Measurements from ENCODE around the gene KRT13.
A peak's percentile ranks its signal among the peaks of the same experiment; 100 is the strongest.

Gene KRT13

DNA sequence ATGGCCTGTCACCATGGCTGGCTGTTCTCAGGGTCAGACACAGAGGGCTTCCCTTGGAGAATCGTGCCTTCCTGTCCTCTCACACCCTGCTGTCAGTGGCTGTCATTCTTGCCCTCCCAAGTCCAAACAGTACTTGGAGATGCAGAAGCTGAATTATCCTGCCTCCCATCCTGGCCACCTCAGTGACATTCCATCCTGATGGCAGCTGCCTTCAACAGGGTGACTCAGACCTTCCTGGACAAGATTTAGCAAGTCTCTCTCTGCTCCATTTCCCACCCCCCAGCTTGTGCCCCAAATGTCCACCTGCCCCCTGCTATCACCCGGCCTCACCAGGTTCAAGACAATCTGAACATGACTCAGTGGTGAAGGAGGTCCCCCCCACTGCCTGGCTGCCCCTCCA is 10.9 kb downstream of the KRT13 start:
- no peak for DNase-seq (ENCODE audit: low read depth, low spot score)

- DNase-seq (ENCODE audit: low read depth, low spot score) = peak; percentile 62
Measured at GRCh38 chr17:41492771-41493170, 12.6 kb downstream of the KRT13 start.

- DNase-seq (ENCODE audit: low read depth, low spot score) = peak; percentile 32
Measured at GRCh38 chr17:41492351-41492750, 13.1 kb downstream of the KRT13 start.

DNA sequence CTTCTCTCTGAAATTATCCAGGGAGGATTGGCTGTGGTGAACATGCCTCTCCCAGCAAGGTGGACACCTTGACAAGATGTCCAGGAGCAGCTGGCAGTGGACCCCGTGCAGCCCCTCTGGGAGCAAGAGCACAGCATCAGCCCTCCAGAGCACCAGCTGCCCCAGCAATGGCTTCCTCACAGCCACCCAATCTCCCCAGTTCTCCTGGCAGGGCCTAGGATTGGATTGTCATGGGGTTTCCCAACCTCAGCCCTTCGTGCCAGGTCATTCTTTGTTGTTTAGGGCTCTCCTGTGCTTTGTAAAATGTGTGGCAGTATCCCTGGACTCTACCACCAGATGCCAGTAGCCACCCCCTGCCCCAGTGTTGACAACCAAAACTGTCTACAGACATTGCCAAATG is 13.9 kb downstream of the KRT13 start:
- no peak for DNase-seq (ENCODE audit: low read depth, low spot score)

- DNase-seq (ENCODE audit: low read depth, low spot score) = no peak
Measured at GRCh38 chr17:41490000-41490990, 15.1 kb downstream of the KRT13 start.

DNA sequence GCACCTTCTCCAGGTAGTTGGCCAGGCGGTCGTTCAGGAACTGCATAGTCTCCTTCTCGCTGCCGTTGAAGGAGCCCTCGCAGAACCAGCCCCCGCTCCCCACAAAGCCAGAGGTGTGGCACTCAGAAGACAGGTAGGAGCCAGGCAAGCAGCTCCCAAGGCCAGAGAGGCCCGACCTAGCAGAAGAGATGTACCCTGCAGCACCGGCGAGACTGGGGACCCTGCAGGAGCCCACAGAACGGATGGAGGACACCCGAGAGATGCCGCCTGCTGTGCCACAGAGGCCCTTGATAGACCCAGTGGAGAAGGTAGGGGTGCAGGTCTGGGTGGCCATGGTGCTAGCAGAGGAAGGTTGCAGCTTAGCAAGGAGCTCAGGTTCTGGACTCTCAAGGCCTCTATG is 15.9 kb downstream of the KRT13 start, which contains the start of gene KRT36:
Gene KRT36, minus strand, starts transcription at position 380 of the 400 bp plus-strand sequence. Its CDS starts 46 bp downstream, at position 334.
- no peak for DNase-seq (ENCODE audit: low read depth, low spot score)

- no peak for DNase-seq (ENCODE audit: low read depth, low spot score)
Measured at GRCh38 chr17:41486809-41487530, 18.4 kb downstream of the KRT13 start.

- DNase-seq (ENCODE audit: low read depth, low spot score) = no peak
Measured at GRCh38 chr17:41486316-41486715, 19.1 kb downstream of the KRT13 start.

GRCh38 chr17:41484920-41485904 is 20.2 kb downstream of the KRT13 start:
- DNase-seq (ENCODE audit: low read depth, low spot score) = no peak

GRCh38 chr17:41483991-41484826 is 21.2 kb downstream of the KRT13 start:
- no peak for DNase-seq (ENCODE audit: low read depth, low spot score)

DNA sequence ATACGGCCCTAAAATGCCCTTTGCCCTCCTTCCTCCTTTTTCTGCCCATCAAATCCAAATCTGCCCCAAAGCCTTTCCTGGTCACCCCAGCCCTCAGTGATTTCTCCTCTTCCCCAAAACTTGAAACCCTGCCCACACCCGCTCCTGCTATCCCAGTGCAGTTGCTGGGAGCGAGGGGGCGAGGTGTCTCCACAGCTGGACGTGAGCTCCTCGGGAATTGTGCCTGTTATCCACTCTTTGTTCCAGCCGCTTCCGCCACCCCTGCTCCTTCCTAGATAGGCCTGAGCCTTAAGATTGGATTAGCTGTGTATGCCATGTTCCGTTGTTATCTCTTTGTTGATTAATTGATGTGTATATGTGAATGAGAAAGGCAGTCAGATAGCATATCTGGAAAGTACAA is 21.9 kb downstream of the KRT13 start:
- no peak for DNase-seq (ENCODE audit: low read depth, low spot score)

DNA sequence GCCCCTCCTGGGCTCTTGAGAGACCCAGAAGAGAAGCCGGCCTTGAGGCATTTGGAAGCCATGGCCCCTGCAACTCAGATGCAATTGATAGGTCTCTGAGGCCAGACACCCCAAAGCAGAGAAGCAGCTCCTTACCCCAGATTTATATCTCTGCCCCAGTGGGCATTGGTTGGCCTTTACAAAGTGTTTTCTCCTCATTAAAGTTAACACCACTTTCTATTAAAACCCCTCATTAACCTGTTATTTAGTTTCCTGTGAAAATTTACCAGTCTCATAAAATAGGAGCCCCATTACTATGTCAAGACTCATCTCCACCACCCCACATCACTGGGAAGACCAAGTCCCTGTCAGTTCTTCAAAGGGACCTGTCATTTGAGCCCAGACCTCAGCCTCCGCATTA is 24.4 kb downstream of the KRT13 start, which contains the start of gene KRT35:
Gene KRT35, minus strand, starts transcription at position 116 of the 400 bp plus-strand sequence. Its CDS starts 54 bp downstream, at position 62.
- DNase-seq (ENCODE audit: low read depth, low spot score) = no peak

- no peak for DNase-seq (ENCODE audit: low read depth, low spot score)
Measured at GRCh38 chr17:41480581-41480980, 24.8 kb downstream of the KRT13 start.

GRCh38 chr17:41480136-41480535 is 25.3 kb downstream of the KRT13 start:
- no peak for DNase-seq (ENCODE audit: low read depth, low spot score)

- DNase-seq (ENCODE audit: low read depth, low spot score) = no peak
Measured at GRCh38 chr17:41478237-41478636, 27.2 kb downstream of the KRT13 start.

- no peak for DNase-seq (ENCODE audit: low read depth, low spot score)
Measured at GRCh38 chr17:41476866-41477815, 28.3 kb downstream of the KRT13 start.

- no peak for DNase-seq (ENCODE audit: low read depth, low spot score)
Measured at GRCh38 chr17:41475421-41475820, 30.0 kb downstream of the KRT13 start.

DNA sequence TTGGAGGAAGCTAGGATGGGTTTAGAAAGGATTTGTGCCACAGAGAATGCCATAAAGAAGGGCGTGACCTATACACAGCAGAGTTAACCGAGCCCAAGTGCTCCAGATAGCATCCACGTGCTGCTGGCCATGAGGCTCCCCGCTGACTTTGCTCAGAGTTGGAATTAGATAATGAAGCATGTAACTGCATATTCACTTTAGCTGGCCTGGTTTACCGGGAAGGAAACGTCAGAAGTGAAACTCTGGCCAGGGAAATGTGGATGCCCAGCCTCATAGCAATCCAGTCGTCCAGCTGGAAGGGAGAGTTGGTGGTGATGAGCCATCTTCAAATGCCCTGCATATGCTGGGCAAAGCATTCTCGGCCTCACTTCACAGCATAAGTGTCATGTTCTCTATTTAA is 30.5 kb downstream of the KRT13 start:
- no peak for DNase-seq (ENCODE audit: low read depth, low spot score)

DNA sequence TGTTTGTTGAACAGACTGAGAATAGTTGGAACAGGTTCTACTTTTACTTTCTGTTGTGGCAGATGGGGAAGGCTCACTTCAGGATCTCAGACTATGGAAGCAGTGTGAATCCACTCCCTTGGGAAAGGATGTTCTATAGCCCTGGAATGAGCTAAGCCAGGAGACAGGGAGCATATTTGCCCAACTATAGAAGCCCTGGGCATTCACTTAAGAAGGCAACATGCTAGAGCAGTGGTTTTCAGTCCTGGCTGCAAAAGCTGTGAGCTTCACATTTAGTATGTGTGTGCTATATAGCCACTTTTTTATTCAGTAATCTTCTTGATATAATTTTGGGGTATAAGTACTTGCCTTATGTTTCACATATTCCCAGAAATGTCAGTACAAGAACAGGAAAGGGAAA is 37.1 kb downstream of the KRT13 start:
- no peak for DNase-seq (ENCODE audit: low read depth, low spot score)

Measured in brain pericyte (primary cell).